ENCODE data around the gene PIK3R6. TPM values are rescaled to one million over a fixed set of nuclear protein-coding genes. Genes with fewer than 3 reads are reported as not detected.

The PIK3R6 gene
- total and polyA plus RNA-seq, 10 of the 15 experiments (the other 5 are each of a cell fraction or from before 2014, with no cell fraction given) = 6.7 to 146 (median 68.2) TPM

DNA sequence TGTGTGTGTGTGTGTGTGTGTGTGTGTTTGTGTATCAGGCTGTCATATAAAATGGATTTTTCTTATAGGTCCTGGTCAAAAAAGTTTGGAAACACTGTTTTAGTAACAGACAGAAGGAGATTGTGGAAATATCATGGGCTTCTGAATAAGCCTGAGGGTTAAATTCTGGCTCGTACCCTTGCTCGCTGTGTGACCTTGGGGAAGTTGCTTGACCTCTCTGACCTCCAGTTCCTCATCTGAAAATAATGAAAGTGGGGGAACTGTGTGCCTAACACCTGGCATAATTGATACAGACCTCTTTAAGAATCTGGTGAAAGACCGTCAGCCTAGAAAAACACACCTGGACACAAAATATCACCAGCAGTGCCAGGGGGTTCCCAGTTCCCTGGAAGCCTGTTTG is 25.6 kb upstream of the PIK3R6 start (continued):
- TF ChIP-seq PRDM15 (CRISPR knock-in tag; IDR thresholded peaks at IDR 0.05) = no peak
- TF ChIP-seq BRCA1 (IDR thresholded peaks at IDR 0.05; ENCODE audit: low read depth, low read length) = no peak
- peak; percentile 26; the same call in 1 of the 2 replicates for TF ChIP-seq SPI1 (IDR thresholded peaks at IDR 0.05; ENCODE audit: borderline replicate concordance, insufficient read depth, low read depth, low read length)
- TF ChIP-seq NBN (IDR thresholded peaks at IDR 0.05) = 0 out of 2 replicates have a peak, but pooled peaks have one; percentile 16
- TF ChIP-seq FOXM1 (IDR thresholded peaks at IDR 0.05; ENCODE audit: low read depth, low read length) = no peak
- TF ChIP-seq, protein P1, sequence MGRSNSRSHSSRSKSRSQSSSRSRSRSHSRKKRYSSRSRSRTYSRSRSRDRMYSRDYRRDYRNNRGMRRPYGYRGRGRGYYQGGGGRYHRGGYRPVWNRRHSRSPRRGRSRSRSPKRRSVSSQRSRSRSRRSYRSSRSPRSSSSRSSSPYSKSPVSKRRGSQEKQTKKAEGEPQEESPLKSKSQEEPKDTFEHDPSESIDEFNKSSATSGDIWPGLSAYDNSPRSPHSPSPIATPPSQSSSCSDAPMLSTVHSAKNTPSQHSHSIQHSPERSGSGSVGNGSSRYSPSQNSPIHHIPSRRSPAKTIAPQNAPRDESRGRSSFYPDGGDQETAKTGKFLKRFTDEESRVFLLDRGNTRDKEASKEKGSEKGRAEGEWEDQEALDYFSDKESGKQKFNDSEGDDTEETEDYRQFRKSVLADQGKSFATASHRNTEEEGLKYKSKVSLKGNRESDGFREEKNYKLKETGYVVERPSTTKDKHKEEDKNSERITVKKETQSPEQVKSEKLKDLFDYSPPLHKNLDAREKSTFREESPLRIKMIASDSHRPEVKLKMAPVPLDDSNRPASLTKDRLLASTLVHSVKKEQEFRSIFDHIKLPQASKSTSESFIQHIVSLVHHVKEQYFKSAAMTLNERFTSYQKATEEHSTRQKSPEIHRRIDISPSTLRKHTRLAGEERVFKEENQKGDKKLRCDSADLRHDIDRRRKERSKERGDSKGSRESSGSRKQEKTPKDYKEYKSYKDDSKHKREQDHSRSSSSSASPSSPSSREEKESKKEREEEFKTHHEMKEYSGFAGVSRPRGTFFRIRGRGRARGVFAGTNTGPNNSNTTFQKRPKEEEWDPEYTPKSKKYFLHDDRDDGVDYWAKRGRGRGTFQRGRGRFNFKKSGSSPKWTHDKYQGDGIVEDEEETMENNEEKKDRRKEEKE (IDR thresholded peaks at IDR 0.05) = no peak
- TF ChIP-seq, protein P2, sequence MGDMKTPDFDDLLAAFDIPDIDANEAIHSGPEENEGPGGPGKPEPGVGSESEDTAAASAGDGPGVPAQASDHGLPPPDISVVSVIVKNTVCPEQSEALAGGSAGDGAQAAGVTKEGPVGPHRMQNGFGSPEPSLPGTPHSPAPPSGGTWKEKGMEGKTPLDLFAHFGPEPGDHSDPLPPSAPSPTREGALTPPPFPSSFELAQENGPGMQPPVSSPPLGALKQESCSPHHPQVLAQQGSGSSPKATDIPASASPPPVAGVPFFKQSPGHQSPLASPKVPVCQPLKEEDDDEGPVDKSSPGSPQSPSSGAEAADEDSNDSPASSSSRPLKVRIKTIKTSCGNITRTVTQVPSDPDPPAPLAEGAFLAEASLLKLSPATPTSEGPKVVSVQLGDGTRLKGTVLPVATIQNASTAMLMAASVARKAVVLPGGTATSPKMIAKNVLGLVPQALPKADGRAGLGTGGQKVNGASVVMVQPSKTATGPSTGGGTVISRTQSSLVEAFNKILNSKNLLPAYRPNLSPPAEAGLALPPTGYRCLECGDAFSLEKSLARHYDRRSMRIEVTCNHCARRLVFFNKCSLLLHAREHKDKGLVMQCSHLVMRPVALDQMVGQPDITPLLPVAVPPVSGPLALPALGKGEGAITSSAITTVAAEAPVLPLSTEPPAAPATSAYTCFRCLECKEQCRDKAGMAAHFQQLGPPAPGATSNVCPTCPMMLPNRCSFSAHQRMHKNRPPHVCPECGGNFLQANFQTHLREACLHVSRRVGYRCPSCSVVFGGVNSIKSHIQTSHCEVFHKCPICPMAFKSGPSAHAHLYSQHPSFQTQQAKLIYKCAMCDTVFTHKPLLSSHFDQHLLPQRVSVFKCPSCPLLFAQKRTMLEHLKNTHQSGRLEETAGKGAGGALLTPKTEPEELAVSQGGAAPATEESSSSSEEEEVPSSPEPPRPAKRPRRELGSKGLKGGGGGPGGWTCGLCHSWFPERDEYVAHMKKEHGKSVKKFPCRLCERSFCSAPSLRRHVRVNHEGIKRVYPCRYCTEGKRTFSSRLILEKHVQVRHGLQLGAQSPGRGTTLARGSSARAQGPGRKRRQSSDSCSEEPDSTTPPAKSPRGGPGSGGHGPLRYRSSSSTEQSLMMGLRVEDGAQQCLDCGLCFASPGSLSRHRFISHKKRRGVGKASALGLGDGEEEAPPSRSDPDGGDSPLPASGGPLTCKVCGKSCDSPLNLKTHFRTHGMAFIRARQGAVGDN (IDR thresholded peaks at IDR 0.05) = no peak
- no peak for TF ChIP-seq POU2F2 (IDR thresholded peaks at IDR 0.05; ENCODE audit: borderline replicate concordance, low read depth, low read length)
- no peak for TF ChIP-seq ZZZ3 (IDR thresholded peaks at IDR 0.05; ENCODE audit: control insufficient read depth, insufficient read length, low read depth)
- TF ChIP-seq ZNF217 (IDR thresholded peaks at IDR 0.05) = peak; percentile 90
- TF ChIP-seq MEF2A (IDR thresholded peaks at IDR 0.05; ENCODE audit: insufficient read depth, low read depth, low read length) = no peak
- TF ChIP-seq SMARCA5 (IDR thresholded peaks at IDR 0.05) = peak; percentile 80
- no peak for TF ChIP-seq RFX5 (IDR thresholded peaks at IDR 0.05; ENCODE audit: low read depth, low read length)
- TF ChIP-seq WRNIP1 (IDR thresholded peaks at IDR 0.05; ENCODE audit: borderline replicate concordance, low read depth, low read length) = no peak
- TF ChIP-seq CBX5 (IDR thresholded peaks at IDR 0.05; ENCODE audit: low read depth) = no peak
- TF ChIP-seq IKZF2 (IDR thresholded peaks at IDR 0.05) = no peak
- TF ChIP-seq PBX3 (IDR thresholded peaks at IDR 0.05; ENCODE audit: insufficient replicate concordance, low read depth, low read length) = no peak
- TF ChIP-seq ZNF622 (IDR thresholded peaks at IDR 0.05) = no peak
- no peak for TF ChIP-seq PML (IDR thresholded peaks at IDR 0.05; ENCODE audit: low read length)

Measured in GM12878 (cell line).